Left cardiac atrium (tissue), 4 donors: ENCODE measurements around the gene RPTOR. TPM values are rescaled to one million over a fixed set of nuclear protein-coding genes. Genes with fewer than 3 reads are reported as not detected.

Experiments used
- ATAC-seq, 2 donors: fragments of 200-7000 bp; cut with Tn5 transposase; one replicate each; pipeline ENCODE4 v1.9.1; 2020; ENCODE audit warnings: mild to moderate bottlenecking in 2 of 2, moderate library complexity in 2 of 2
- DNase-seq: peaks from one replicate; pipeline ENCODE4 v3.0.0-alpha.2; 2020
- intact Hi-C, 2 donors: fragments of 100-400 bp; cut with DNase I; formaldehyde crosslinking; loops; one replicate each; pipeline versions ENCODE4 v1.14.1 to v1.15.1; 2022 to 2023
- total RNA-seq, 2 donors: library from RNA; stranded (reverse); fragmentation: NEBNext Ultra II Directional; extraction: Animal tissue kit (Norgen Biotek cat#: 25700); gene quantifications; one replicate each; pipeline ENCODE4 v1.2.1, GENCODE V29; 2021
- donor health status: DM: no; HTN: yes; CAD: no.
- donor health status: DM: no; HTN: yes; CAD: no; lungs with severe emphysema.
- donor health status: DM: yes; HTN: yes; CAD: no.
- donor health status: Dilated cardiomyopathy.

RPTOR gene
- total RNA-seq, 2 donors from 2014 or later: 18.9 to 22.9 TPM

- no peak for DNase-seq
- ATAC-seq: no peak
- intact Hi-C loops: no loop called here
Observed at GRCh38 chr17:80719449-80719848, 174.8 kb downstream of the RPTOR start.

GRCh38 chr17:80720610-80721577 lies 176.3 kb downstream of the RPTOR start:
- DNase-seq (no peak), ATAC-seq (no peak)

GRCh38 chr17:80722661-80723060 lies 178.0 kb downstream of the RPTOR start:
- ATAC-seq (no peak), DNase-seq (no peak)
- intact Hi-C loops: no loop called here

More at GRCh38 chr17:80720610-80721577, 176.3 kb downstream of the RPTOR start:
- intact Hi-C loops: no loop called here

GRCh38 chr17:80724775-80725266 lies 180.2 kb downstream of the RPTOR start:
- ATAC-seq (no peak), DNase-seq (no peak)
- intact Hi-C loops: no loop called here

GRCh38 chr17:80725517-80725916 lies 180.9 kb downstream of the RPTOR start:
- no peak for DNase-seq
- intact Hi-C loops: no loop called here
- ATAC-seq: no peak

- ATAC-seq (no peak), DNase-seq (no peak)
- intact Hi-C loops: no loop called here
Observed at GRCh38 chr17:80726558-80727408, 182.1 kb downstream of the RPTOR start.

- intact Hi-C loops: no loop called here
- DNase-seq (no peak), ATAC-seq (no peak)
Observed at GRCh38 chr17:80727409-80727755, 182.7 kb downstream of the RPTOR start.

- intact Hi-C loops: no loop called here
- ATAC-seq: no peak
- DNase-seq: no peak
Observed at GRCh38 chr17:80729016-80729415, 184.4 kb downstream of the RPTOR start.

- DNase-seq (no peak), ATAC-seq (no peak)
- intact Hi-C loops: no loop called here
Observed at GRCh38 chr17:80729761-80730160, 185.1 kb downstream of the RPTOR start.

GRCh38 chr17:80730739-80731138 lies 186.1 kb downstream of the RPTOR start:
- DNase-seq: no peak

GRCh38 chr17:80731323-80731722 lies 186.7 kb downstream of the RPTOR start:
- ATAC-seq (no peak), DNase-seq (no peak)
- intact Hi-C loops: no loop called here

More at GRCh38 chr17:80730739-80731138, 186.1 kb downstream of the RPTOR start:
- ATAC-seq: no peak
- intact Hi-C loops: no loop called here

GRCh38 chr17:80732268-80732667 lies 187.6 kb downstream of the RPTOR start:
- intact Hi-C loops: no loop called here
- ATAC-seq: no peak
- DNase-seq: no peak

GRCh38 chr17:80737106-80738019 lies 192.7 kb downstream of the RPTOR start:
- intact Hi-C loops: no loop called here
- no peak for DNase-seq
- peak; percentile 30 to 54 for ATAC-seq

- no peak for DNase-seq
- intact Hi-C loops: no loop called here
- peak in 1 of 2 donors; percentile 50 for ATAC-seq
Observed at GRCh38 chr17:80738020-80738808, 193.6 kb downstream of the RPTOR start.

- no peak for DNase-seq
- ATAC-seq: no peak
- intact Hi-C loops: no loop called here
Observed at GRCh38 chr17:80738987-80739730, 194.5 kb downstream of the RPTOR start.

- DNase-seq (no peak), ATAC-seq (no peak)
- intact Hi-C loops: no loop called here
Observed at GRCh38 chr17:80740141-80740540, 195.5 kb downstream of the RPTOR start.

- DNase-seq (no peak), ATAC-seq (no peak)
- intact Hi-C loops: no loop called here
Observed at GRCh38 chr17:80742091-80742490, 197.5 kb downstream of the RPTOR start.
